Fibroblast of skin of right quadriceps (primary cell): ENCODE data around the gene TOP2B.

Experiments used
- DNase-seq: peaks from one replicate; pipeline ENCODE4 v3.0.0-alpha.2; 2013

Gene TOP2B

GRCh38 chr3:25618028-25618427 lies 46.7 kb downstream of the TOP2B start:
- no peak for DNase-seq

- no peak for DNase-seq
Measured at GRCh38 chr3:25611193-25611592, 53.5 kb downstream of the TOP2B start.

- no peak for DNase-seq
Measured at GRCh38 chr3:25610779-25611178, 53.9 kb downstream of the TOP2B start.

GRCh38 chr3:25610167-25610566 lies 54.5 kb downstream of the TOP2B start:
- DNase-seq: no peak

GRCh38 chr3:25604107-25604805 lies 60.5 kb downstream of the TOP2B start:
- DNase-seq: peak; percentile 90

GRCh38 chr3:25603703-25604102 lies 61.0 kb downstream of the TOP2B start:
- DNase-seq: peak; percentile 29

GRCh38 chr3:25597535-25598101 lies 67.1 kb downstream of the TOP2B start:
- DNase-seq: no peak

- DNase-seq: peak; percentile 86
Measured at GRCh38 chr3:25594007-25594502, 70.7 kb downstream of the TOP2B start.

GRCh38 chr3:25593001-25593400 lies 71.7 kb downstream of the TOP2B start:
- DNase-seq: no peak

GRCh38 chr3:25592510-25592968 lies 72.2 kb downstream of the TOP2B start:
- DNase-seq: peak; percentile 75

- no peak for DNase-seq
Measured at GRCh38 chr3:25589783-25590258, 74.9 kb downstream of the TOP2B start.

GRCh38 chr3:25589104-25589782 lies 75.5 kb downstream of the TOP2B start:
- no peak for DNase-seq

GRCh38 chr3:25588441-25589103 lies 76.1 kb downstream of the TOP2B start:
- DNase-seq: no peak

- no peak for DNase-seq
Measured at GRCh38 chr3:25587975-25588374, 76.7 kb downstream of the TOP2B start.

- no peak for DNase-seq
Measured at GRCh38 chr3:25587526-25587925, 77.2 kb downstream of the TOP2B start.

- DNase-seq: no peak
Measured at GRCh38 chr3:25587094-25587493, 77.6 kb downstream of the TOP2B start.

GRCh38 chr3:25586553-25586952 lies 78.2 kb downstream of the TOP2B start:
- DNase-seq: no peak

- DNase-seq: no peak
Measured at GRCh38 chr3:25586167-25586505, 78.6 kb downstream of the TOP2B start.

- DNase-seq: no peak
Measured at GRCh38 chr3:25585361-25586166, 79.1 kb downstream of the TOP2B start.

GRCh38 chr3:25584011-25584789 lies 80.5 kb downstream of the TOP2B start:
- DNase-seq: no peak

GRCh38 chr3:25583343-25583742 lies 81.4 kb downstream of the TOP2B start:
- no peak for DNase-seq

GRCh38 chr3:25582242-25582641 lies 82.5 kb downstream of the TOP2B start:
- DNase-seq: peak; percentile 49
